T-helper 22 cell (primary cell): ENCODE data around the gene GPR65.

ENCODE experiments used
- DNase-seq: peaks from one replicate; pipeline ENCODE4 v3.0.0-alpha.2; 2020; ENCODE audit warnings: low read depth

GPR65 gene

DNA sequence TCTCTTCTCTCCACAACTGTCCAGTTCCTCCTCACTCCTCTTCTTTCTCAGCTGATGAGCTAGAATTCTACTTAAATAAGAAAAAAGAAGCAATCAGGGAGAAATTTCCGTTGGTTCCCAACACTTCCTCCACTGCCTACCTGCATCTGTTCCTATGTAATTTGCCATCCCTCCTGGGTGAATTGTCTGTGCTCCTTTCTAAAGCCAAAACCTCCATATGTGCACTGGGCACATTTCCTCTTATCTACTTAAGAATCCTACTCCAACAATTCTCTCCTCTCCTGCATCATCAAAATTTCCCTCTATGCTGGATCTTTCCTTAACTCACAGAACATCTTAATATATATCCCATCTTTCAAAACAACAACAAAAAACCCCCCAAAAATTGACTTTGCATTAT is 35.2 kb downstream of the GPR65 start:
- DNase-seq = no peak

DNA sequence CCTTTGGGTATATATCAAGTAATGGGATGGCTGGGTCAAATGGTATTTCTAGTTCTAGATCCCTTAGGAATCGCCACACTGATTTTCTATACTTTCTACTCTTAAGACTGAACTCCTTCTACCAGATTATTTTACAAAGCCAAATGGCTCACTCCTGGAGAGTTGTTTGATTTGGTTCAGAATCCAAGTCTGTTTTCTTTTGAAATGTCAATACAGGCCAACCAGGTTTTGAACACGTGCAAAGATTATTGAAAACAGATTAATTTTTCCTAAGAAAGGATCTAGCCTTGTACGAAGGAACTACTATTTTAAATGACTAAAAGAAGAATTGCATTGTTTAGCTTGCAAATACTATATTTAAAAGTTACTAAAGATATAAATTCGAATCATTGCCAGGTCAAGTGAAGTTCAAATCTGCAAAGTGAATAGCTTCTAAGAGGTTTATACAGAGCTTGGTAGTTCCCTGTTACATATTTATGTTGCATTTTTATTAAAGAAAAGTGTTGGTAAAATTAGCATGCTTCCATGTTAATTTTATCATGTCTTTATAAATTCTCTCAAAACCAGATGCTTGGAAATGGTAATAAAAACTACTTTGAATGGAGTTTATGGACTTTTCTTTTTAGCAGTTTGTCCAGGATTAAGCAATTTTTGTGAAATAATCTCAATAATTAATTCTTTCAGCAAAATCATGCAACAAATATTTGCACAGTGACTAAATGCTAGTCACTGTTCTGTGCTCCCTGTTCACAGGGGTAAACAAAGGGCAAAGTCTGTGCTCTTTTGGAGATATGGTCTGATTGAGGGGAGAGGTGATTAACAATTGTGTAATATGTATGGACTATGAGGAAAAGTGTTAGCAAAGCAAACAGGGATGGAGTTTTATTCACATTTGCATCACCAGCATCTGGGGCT is 38.9 kb downstream of the GPR65 start:
- DNase-seq = no peak

GRCh38 chr14:88044444-88044758 is 39.5 kb downstream of the GPR65 start:
- no peak for DNase-seq

GRCh38 chr14:88044776-88045446 is 40.0 kb downstream of the GPR65 start:
- DNase-seq = no peak

GRCh38 chr14:88045705-88046104 is 40.8 kb downstream of the GPR65 start:
- no peak for DNase-seq

GRCh38 chr14:88048351-88048750 is 43.4 kb downstream of the GPR65 start:
- DNase-seq = no peak

DNA sequence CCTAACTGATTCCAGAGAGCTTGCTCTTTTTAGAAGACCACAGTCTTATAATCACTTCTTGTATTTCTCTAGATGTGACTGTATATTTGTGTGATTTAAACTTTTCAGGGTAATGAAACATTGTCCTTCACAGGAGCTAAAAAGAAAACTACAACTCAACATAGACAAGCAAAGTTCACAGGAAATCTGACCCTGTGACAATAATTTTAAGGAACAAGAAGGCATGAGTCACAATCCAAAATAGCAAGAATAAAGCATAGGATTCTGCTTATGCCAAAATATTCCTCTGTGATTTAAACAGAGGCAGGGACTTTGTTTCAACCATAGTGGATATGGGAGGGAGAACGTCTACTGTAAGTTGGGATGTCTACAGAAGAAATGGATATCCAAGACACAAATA is 44.3 kb downstream of the GPR65 start:
- DNase-seq = no peak

- no peak for DNase-seq
These were observed 45.0 kb downstream of the GPR65 start for GRCh38 chr14:88049936-88050335.

GRCh38 chr14:88060576-88060975 is 55.6 kb downstream of the GPR65 start:
- DNase-seq = no peak

DNA sequence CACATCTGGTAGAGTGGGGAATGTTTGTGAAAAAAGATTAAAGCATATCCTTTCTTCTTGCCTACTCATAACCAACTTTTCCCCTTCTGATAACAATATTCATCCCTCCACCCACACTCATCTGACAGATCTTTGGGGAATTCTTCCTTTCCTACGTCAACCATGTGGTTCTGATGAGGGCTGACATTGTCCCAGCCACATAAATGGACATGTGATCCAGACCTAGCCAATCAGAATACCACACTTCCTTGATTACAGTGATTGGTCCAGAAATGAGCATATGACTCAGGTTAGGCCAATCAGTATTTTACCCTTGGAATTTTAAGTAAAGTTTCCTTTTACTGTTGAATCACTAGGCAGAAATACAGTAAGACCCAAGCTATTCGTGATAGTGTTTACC is 58.9 kb downstream of the GPR65 start:
- no peak for DNase-seq
